Transverse colon (tissue), 4 donors: Measurements from ENCODE around the gene CRIP2. TPM values are rescaled to one million over a fixed set of nuclear protein-coding genes. Genes with fewer than 3 reads are reported as not detected.

Experiments
- DNase-seq: peaks from one replicate; pipeline ENCODE4 v3.0.0-alpha.2; 2019
- H3K27ac ChIP-seq, 4 donors: fragments of 200-600 bp; sonication (generic); 2 replicates each; pipeline ENCODE4 v1.5.1; 2016 to 2018; ENCODE audit warnings: inconsistent platforms in 4 of 4
- H3K27me3 ChIP-seq: fragments of 200-600 bp; sonication (generic); 2 replicates; pipeline ENCODE4 v1.5.1; 2017; ENCODE audit warnings: inconsistent platforms
- H3K36me3 ChIP-seq, 4 donors: fragments of 200-600 bp; sonication (generic); 2 replicates each; pipeline ENCODE4 v1.5.1; 2017 to 2019; ENCODE audit warnings: inconsistent platforms in 4 of 4
- H3K4me1 ChIP-seq, 4 donors: fragments of 200-600 bp; sonication (generic); 2 replicates each; pipeline ENCODE4 v1.5.1; 2017 to 2020; ENCODE audit warnings: inconsistent platforms in 4 of 4
- H3K4me3 ChIP-seq, 4 donors: fragments of 200-600 bp; sonication (generic); 1 replicate in 1 of 4; 2 replicates in 3 of 4; pipeline versions ENCODE4 v1.5.1 to v1.6.1; 2017 to 2019; ENCODE audit warnings: inconsistent platforms in 4 of 4
- H3K9me3 ChIP-seq, 2 donors: fragments of 200-600 bp; sonication (generic); 2 replicates each; pipeline ENCODE4 v1.5.1; 2017 to 2019; ENCODE audit warnings: inconsistent platforms in 2 of 2
- EP300 ChIP-seq: sonication (generic); formaldehyde crosslinking; IDR thresholded peaks from one replicate; pipeline ENCODE4 v1.6.1; 2017; ENCODE audit warnings: antibody characterized with exemption, low read depth
- POLR2A ChIP-seq: fragments of 450-650 bp; IDR thresholded peaks from one replicate; pipeline ENCODE4 v1.6.1; 2016; ENCODE audit warnings: antibody characterized with exemption, mild to moderate bottlenecking, moderate library complexity
- POLR2AphosphoS5 ChIP-seq, 3 donors: sonication (generic); formaldehyde crosslinking; IDR thresholded peaks; one replicate each; pipeline ENCODE4 v1.6.1; 2016; ENCODE audit warnings: antibody characterized with exemption in 3 of 3
- WGBS, 2 donors: methylation state at CpG; one replicate each; pipeline ENCODE4 v1.1.5; 2018; ENCODE audit warnings: low coverage in 1 of 2; 5-methylcytosine and 5-hydroxymethylcytosine counted together
- in situ Hi-C, 4 donors: fragments of 200-750 bp; cut with MboI; loops; one replicate each; pipeline versions ENCODE4 v1.15.0 to v1.15.1; 2017; ENCODE audit warnings: low sequenced_read_pairs in 3 of 4, low pct_ligation_motif_present in 1 of 4, low pct_unique_long_range_greater_than_20kb in 1 of 4
- intact Hi-C: fragments of 100-400 bp; cut with DNase I; formaldehyde crosslinking; loops from one replicate; pipeline ENCODE4 v1.15.1; 2023; ENCODE audit warnings: low total_unique reads
- total RNA-seq, 4 donors: library from RNA; depleted of rRNA; stranded (reverse); fragments of >200 nt; gene quantifications; one replicate each; pipeline ENCODE4 v1.1.0, GENCODE V29; 2016
- TF ChIP-seq, protein P1 (sequence below), 5 experiments: fragments of 200-600 bp in 3 of 5; fragments of 450-650 bp in 2 of 5; sonication (generic) in 3 of 5; IDR thresholded peaks; 1 replicate in 2 of 5; 2 replicates in 3 of 5; pipeline ENCODE4 v1.5.1; 2016 to 2017; ENCODE audit warnings: antibody characterized with exemption in 5 of 5, inconsistent platforms in 3 of 5, mild to moderate bottlenecking in 2 of 5, moderate library complexity in 1 of 5

CRIP2 gene
- total RNA-seq, 4 donors from 2014 or later: 11.2 to 67.3 (median 22.4) TPM

DNA sequence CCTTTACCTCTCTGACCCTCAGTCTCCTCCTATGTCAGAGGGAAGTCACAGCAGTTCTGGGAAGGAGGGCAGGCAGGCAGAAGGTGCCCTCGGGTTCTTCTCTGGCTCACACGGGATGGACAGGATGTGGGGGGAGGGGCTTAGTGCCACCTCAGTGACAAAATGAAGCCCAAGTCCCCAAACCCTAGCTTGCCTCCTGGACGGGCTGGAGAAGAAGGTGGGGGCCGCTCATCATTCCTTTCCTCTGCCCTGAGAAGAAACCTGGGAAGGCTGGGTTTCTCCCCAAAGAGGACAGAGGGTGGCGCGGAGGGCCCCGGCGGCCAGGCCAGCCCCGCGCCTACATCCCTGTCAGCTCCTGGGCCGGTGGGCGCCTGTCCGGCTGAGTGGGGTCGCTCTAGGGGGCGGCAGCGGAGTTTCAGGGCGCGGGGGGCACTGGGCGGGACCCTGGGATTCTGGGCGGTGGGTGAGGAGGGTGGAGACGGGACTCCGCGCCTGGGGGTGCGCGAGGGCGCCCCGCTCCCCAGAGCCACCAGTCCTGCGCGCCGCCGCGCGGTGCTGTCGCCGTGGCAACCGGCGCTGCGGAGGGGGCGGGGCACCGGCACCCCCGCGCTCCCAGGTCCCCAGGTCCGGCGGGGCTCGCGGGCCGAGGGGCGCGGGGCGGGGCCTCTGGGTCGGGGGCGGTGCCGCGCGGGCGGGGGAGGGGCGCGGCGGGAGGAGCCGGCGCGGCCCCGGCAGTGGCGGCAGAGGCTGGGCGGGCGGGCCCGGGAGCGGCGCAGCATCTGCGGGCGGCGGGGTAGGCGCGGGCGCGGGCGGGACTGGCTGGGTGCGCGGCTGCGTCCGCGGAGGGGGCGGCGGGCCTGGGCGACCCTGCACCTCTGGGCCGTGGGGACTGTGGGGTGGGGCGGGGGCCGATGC, 51.5 kb downstream of the CRIP2 start, which contains the start of gene TMEM121:
Gene TMEM121, plus strand, starts transcription at position 723 of the 915 bp plus-strand sequence. CDS start 2,252 bp downstream, outside the sequence.
- in situ Hi-C loops: no loop called here
- intact Hi-C loops: loop anchor here (5.0 to 10.0 kb wide), 3 partner anchors 44 to 151 kb away; no protein-coding TSS in a partner anchor
- no peaks in the 10 kb centered on the region for H3K36me3 ChIP-seq
- peaks cover 70% of the 10 kb centered on the region for H3K27me3 ChIP-seq
- H3K4me3 ChIP-seq: peak within 1 kb of the TSS; percentile 38 to 69 (median 64)
- DNase-seq: peak; percentile 22
- no peaks in the 10 kb centered on the region for H3K9me3 ChIP-seq
- TF ChIP-seq, protein P1, sequence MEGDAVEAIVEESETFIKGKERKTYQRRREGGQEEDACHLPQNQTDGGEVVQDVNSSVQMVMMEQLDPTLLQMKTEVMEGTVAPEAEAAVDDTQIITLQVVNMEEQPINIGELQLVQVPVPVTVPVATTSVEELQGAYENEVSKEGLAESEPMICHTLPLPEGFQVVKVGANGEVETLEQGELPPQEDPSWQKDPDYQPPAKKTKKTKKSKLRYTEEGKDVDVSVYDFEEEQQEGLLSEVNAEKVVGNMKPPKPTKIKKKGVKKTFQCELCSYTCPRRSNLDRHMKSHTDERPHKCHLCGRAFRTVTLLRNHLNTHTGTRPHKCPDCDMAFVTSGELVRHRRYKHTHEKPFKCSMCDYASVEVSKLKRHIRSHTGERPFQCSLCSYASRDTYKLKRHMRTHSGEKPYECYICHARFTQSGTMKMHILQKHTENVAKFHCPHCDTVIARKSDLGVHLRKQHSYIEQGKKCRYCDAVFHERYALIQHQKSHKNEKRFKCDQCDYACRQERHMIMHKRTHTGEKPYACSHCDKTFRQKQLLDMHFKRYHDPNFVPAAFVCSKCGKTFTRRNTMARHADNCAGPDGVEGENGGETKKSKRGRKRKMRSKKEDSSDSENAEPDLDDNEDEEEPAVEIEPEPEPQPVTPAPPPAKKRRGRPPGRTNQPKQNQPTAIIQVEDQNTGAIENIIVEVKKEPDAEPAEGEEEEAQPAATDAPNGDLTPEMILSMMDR (IDR thresholded peaks at IDR 0.05): no peak
- TF ChIP-seq EP300: no peak
- no peak for TF ChIP-seq POLR2AphosphoS5 (IDR thresholded peaks at IDR 0.05)
- no peak for TF ChIP-seq POLR2A
- WGBS, 2 donors: 5% methylated on average over 26 of the region's 88 CpGs; no CpG with 5 or more reads in 1 of the 2 donors
- H3K27ac ChIP-seq: peak within 1 kb of the TSS in 2 of 4 donors; percentile 10 to 33
- peaks cover 13 to 39% (median 34%) of the 10 kb centered on the region in 4 donors for H3K4me1 ChIP-seq

DNA sequence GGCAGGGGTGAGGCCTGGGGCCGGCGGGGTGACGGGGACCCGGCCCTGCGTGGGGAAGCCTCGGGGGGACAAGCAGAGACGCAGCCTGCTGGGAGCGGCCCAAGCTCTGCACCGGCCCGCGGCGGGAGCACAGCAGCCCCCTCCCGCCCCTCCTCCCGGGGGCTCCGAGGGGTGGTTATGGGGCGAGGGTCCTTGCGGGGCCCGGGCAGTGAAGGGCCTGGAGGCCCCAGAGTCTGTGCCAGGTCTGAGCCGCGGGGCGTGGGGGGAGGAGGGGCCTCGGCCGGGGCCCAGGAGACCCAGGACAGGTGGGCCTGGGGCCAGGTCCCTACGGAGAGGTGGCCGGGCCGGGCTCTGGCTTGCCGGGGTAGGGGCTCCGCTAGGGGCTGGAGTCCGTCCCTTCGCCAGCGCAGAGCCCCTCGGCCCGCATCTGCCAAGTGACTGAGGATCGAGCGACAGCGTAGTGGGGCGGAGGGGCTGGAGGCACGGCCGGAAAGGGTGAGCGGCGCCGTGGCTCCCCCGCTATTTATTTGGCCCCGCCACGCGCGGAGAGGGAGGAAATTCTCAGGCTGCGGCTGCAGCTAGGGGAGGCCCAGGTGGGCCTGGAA, 52.3 kb downstream of the CRIP2 start:
- H3K27me3 ChIP-seq: peaks cover 68% of the 10 kb centered on the region
- H3K9me3 ChIP-seq: no peaks in the 10 kb centered on the region
- no peak for DNase-seq
- no peaks in the 10 kb centered on the region for H3K36me3 ChIP-seq
- H3K4me3 ChIP-seq: peak overlapping the region; percentile 38 to 69 (median 64)
- intact Hi-C loops: loop anchor here (5.0 to 10.0 kb wide), 3 partner anchors 45 to 152 kb away; no protein-coding TSS in a partner anchor
- no peak for TF ChIP-seq EP300
- no peak for TF ChIP-seq POLR2A
- TF ChIP-seq, protein P1 (IDR thresholded peaks at IDR 0.05): no peak
- TF ChIP-seq POLR2AphosphoS5 (IDR thresholded peaks at IDR 0.05): no peak
- in situ Hi-C loops: no loop called here
- 3% methylated on average over 36 of the region's 48 CpGs; no CpG with 5 or more reads in 1 of the 2 donors for WGBS, 2 donors
- peaks cover 13 to 39% (median 34%) of the 10 kb centered on the region in 4 donors for H3K4me1 ChIP-seq
- H3K27ac ChIP-seq: peak overlapping the region in 1 of 4 donors; percentile 10

DNA sequence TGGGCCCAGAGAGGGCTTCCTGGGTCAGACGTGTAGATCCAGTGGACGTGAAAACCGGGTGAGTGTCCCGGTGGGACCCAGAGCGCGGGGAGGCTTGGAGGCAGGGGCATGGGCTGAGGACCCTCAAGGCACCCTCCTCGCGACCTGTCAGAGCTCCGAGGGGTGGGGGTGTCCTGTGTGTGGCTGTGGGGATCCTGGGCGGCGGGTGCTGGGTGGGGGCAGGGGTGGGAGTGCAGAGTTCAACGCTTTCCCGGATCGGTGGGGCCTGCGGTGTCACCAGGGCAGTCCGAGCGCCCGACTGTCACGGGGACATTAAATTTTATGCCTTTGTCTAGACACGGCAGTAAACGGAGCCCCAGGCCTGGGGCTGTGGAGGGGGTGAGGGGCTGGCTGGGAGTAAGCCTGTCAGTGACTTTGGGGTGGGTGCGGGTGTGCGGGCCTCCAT, 52.8 kb downstream of the CRIP2 start:
- H3K27ac ChIP-seq: no peak overlapping the region
- DNase-seq: no peak
- peaks cover 13 to 39% (median 34%) of the 10 kb centered on the region in 4 donors for H3K4me1 ChIP-seq
- 44% methylated on average over 23 of the region's 23 CpGs; no CpG with 5 or more reads in 1 of the 2 donors for WGBS, 2 donors
- intact Hi-C loops (loop anchor here (5.0 to 10.0 kb wide), 3 partner anchors 45 to 153 kb away; no protein-coding TSS in a partner anchor), in situ Hi-C loops (no loop called here)
- H3K27me3 ChIP-seq: peaks cover 63% of the 10 kb centered on the region
- H3K4me3 ChIP-seq: peak overlapping the region; percentile 38 to 69 (median 64)
- no peaks in the 10 kb centered on the region for H3K9me3 ChIP-seq
- TF ChIP-seq, protein P1 (IDR thresholded peaks at IDR 0.05): no peak
- no peak for TF ChIP-seq POLR2A
- TF ChIP-seq POLR2AphosphoS5 (IDR thresholded peaks at IDR 0.05): no peak
- H3K36me3 ChIP-seq: no peaks in the 10 kb centered on the region
